Measurements from ENCODE around the gene GMDS. TPM values are rescaled to one million over a fixed set of nuclear protein-coding genes. Genes with fewer than 3 reads are reported as not detected.

GMDS gene
- total and polyA plus RNA-seq, 2 of the 13 experiments (the other 11 are each of a cell fraction or from before 2014, with no cell fraction given), result 64.4 to 112 TPM

DNA sequence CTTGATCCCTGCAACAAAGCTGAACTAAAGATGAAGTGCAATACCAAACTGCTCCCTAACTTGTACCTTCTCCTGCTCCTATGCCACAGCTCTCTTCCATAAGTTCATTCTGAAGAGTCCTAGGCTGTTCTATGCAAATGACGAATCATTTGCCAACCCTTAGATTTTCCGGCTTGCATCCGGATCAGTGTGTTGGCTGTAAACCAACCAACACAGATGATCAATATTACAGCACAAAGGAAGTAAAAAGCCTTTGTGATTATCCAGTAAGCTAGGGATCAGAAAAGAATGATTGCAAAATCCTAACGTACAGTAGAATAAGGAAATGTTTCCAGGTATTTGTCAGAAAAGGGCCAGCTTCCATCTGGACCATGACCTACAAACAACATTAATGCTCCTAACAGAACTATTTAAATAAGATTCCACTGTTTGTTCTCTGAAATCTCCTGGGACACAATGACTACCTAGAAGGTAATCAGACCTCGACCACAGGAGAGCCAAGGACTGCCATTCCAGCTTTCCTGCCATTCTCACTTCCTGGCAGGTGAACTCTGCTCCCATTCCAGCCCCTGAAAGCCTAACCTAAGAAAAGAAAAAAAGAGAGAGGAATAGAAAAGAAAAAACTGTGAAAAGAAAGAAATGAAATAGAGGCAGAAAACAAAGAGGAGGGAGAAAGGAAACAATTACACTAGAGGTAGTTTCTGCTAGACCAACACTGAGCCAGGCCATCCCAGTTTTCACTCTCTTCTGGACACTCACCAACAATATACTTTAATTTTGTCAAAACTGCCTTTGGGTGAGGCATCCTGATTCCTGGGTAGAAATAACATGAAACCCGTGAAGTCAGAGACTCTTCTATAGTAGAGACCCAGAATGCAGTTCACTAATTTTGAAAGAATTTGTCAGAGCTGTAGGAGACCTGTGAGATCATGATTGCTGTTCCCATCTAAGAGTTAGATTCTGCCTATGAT, 19.7 kb downstream of the GMDS start (continued):
- TF ChIP-seq ZNF563 (CRISPR knock-in tag; IDR thresholded peaks at IDR 0.05) (peak; percentile 28; the same call in 1 of the 2 replicates), RBM39 (IDR thresholded peaks at IDR 0.05; ENCODE audit: low read depth, low read length, poor library complexity, severe bottlenecking) (no peak), TCF12 (IDR thresholded peaks at IDR 0.05) (no peak), TCF12 (CRISPR knock-in tag; IDR thresholded peaks at IDR 0.05) (no peak), ZC3H4 (CRISPR knock-in tag; IDR thresholded peaks at IDR 0.05; ENCODE audit: borderline replicate concordance) (no peak), ZNF644 (CRISPR knock-in tag; IDR thresholded peaks at IDR 0.05; ENCODE audit: low read depth) (peak; percentile 46), ATF5 (CRISPR knock-in tag; IDR thresholded peaks at IDR 0.05; ENCODE audit: low read depth) (no peak), ZC3H13 (CRISPR knock-in tag; IDR thresholded peaks at IDR 0.05) (no peak), ETV5 (CRISPR knock-in tag; IDR thresholded peaks at IDR 0.05; ENCODE audit: borderline replicate concordance) (peak; percentile 99), CENPX (CRISPR knock-in tag; IDR thresholded peaks at IDR 0.05) (0 out of 2 replicates have a peak, but pooled peaks have one; percentile 41), ZNF577 (CRISPR knock-in tag; IDR thresholded peaks at IDR 0.05; ENCODE audit: borderline replicate concordance, low read depth) (no peak), YY1 (IDR thresholded peaks at IDR 0.05; ENCODE audit: insufficient read depth, insufficient replicate concordance, low read depth, low read length) (no peak), ZNF224 (CRISPR knock-in tag; IDR thresholded peaks at IDR 0.05) (no peak), TBX3 (IDR thresholded peaks at IDR 0.05; ENCODE audit: borderline replicate concordance) (0 out of 2 replicates have a peak, but pooled peaks have one; percentile 3), HNF4A (CRISPR knock-in tag; IDR thresholded peaks at IDR 0.05) (peak; percentile 92), DNMT1 (CRISPR knock-in tag; IDR thresholded peaks at IDR 0.05) (no peak), ZNF274 (CRISPR knock-in tag; IDR thresholded peaks at IDR 0.05) (no peak; the same call in 1 of the 2 replicates), HNRNPUL1 (IDR thresholded peaks at IDR 0.05; ENCODE audit: low read depth, low read length) (no peak), KIAA2018 (CRISPR knock-in tag; IDR thresholded peaks at IDR 0.05; ENCODE audit: borderline replicate concordance) (no peak)
- TF ChIP-seq, protein P1, sequence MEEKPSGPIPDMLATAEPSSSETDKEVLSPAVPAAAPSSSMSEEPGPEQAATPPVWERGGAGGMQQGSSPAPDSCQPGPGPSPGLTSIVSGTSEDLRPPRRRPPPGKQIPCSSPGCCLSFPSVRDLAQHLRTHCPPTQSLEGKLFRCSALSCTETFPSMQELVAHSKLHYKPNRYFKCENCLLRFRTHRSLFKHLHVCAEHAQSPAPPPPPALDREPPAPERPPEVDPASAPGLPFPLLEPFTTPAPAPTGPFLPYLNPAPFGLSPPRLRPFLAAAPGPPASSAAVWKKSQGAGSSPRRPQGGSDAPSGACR (CRISPR knock-in tag; IDR thresholded peaks at IDR 0.05), result peak; percentile 59; the same call in 1 of the 2 replicates
